T-helper 1 cell treated with Interleukin-12 subunit alpha and Interleukin-12 subunit beta and Interleukin-4 antibody, amounts not matched to agents 30 μg/mL and 1 μg/mL, for 36 hours (primary cell): ENCODE results near the gene FCF1.
"Not testable (repeated sequence)": the region's sequence is repeated elsewhere in the genome, so short reads cannot be mapped to it uniquely, and the experiment has no call there.

Experiments
- H3K27ac Mint-ChIP-seq: one replicate; pipeline ENCODE4 v1.8.0; 2021; ENCODE audit warnings: mild to moderate bottlenecking, mixed read lengths
- H3K27me3 Mint-ChIP-seq: one replicate; pipeline ENCODE4 v1.8.0; 2021; ENCODE audit warnings: low read depth, mixed read lengths
- H3K36me3 Mint-ChIP-seq: one replicate; pipeline ENCODE4 v1.8.0; 2021; ENCODE audit warnings: low read depth, mixed read lengths
- H3K4me1 Mint-ChIP-seq: one replicate; pipeline ENCODE4 v1.8.0; 2021; ENCODE audit warnings: low read depth, mixed read lengths
- H3K4me3 Mint-ChIP-seq: one replicate; pipeline ENCODE4 v1.8.0; 2021; ENCODE audit warnings: mild to moderate bottlenecking, moderate library complexity, mixed read lengths
- H3K9me3 Mint-ChIP-seq: one replicate; pipeline ENCODE4 v1.8.0; 2021; ENCODE audit warnings: mixed read lengths

Gene FCF1

DNA sequence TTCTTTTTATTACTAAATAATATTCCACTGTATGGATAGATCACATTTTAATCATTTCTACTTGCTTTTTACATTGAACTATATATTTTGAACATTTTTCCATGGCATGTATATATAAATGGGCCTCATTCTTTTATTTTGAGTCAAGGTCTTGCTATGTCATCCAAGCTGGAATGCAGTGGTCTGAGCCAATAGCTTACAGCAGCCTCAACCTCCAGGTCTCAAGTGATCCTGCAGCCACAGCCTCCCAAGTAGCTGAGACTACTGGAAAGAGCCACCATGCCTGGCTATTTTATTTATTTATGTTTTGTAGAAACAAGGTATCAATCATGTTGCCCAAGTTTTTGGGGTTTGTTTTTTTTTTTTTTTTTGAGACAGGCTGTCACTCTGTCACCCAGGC lies 7.6 kb downstream of the FCF1 start:
- no peak overlapping the region for H3K27ac Mint-ChIP-seq
- H3K27me3 Mint-ChIP-seq = no peaks in the 10 kb centered on the region
- no peaks in the 10 kb centered on the region for H3K9me3 Mint-ChIP-seq
- H3K4me1 Mint-ChIP-seq = peaks cover 9% of the 10 kb centered on the region
- H3K36me3 Mint-ChIP-seq = peaks cover 25% of the 10 kb centered on the region
- no peak overlapping the region for H3K4me3 Mint-ChIP-seq

DNA sequence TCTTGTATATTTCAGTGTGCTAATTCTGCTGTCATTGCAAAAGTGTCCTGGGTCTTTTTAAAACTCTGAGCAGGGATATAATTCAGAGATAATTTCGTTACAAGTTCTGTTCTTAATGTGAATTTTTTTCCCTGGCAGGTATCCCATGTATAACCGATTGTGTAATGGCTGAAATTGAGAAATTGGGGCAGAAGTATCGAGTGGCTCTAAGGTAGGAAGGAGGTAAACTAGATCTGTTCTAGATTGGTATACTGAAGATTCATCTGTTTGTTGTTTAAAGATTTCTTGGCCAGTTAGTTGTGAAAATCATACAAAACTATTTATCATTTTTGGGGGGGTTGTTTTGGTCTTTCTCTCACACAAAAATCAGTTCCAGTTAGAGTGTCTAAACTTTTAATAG lies 10.2 kb downstream of the FCF1 start:
- H3K36me3 Mint-ChIP-seq = peaks cover 17% of the 10 kb centered on the region
- no peaks in the 10 kb centered on the region for H3K9me3 Mint-ChIP-seq
- no peak overlapping the region for H3K4me3 Mint-ChIP-seq
- no peaks in the 10 kb centered on the region for H3K27me3 Mint-ChIP-seq
- H3K27ac Mint-ChIP-seq = no peak overlapping the region
- H3K4me1 Mint-ChIP-seq = no peaks in the 10 kb centered on the region

DNA sequence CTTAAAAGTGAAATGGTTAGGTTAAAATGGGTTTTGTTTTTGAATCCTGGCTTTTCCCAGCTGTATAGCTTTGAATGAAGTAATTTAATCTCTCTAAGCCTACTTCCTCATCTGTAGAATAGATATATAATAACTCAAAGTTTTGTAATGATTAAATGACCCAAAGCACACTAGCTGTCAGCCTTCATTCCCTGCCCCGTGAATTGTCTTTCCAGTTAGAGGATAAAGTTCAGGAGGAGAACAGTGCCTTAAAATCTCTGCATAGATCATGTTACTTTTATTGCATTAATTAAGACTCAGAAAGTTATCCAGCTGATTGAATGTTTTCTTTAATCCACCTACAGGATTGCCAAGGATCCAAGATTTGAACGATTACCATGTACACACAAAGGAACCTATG lies 19.4 kb downstream of the FCF1 start:
- no peaks in the 10 kb centered on the region for H3K4me1 Mint-ChIP-seq
- no peak overlapping the region for H3K4me3 Mint-ChIP-seq
- no peaks in the 10 kb centered on the region for H3K27me3 Mint-ChIP-seq
- no peak overlapping the region for H3K27ac Mint-ChIP-seq
- no peaks in the 10 kb centered on the region for H3K9me3 Mint-ChIP-seq
- peaks cover 27% of the 10 kb centered on the region for H3K36me3 Mint-ChIP-seq

DNA sequence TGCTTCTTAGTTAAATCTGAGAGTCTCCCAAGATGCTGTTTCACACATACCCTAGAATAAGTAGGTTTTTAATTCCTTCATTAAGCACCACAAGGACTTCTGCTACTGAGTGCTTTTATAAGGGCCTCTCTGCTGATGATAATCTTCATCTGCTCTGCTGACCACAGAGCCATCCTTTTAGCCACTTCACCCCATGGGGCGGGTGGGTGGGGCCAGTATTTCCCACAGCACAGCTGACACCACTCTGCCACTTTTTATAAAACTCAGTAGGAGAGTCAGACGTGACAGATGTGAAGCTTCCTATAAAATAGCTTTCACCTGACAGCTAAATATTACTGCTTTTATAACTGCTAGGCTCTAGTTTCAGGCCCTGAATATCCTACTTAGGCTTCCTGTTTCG lies 20.3 kb downstream of the FCF1 start:
- Mint-ChIP-seq H3K27me3 (no peaks in the 10 kb centered on the region), H3K36me3 (peaks cover 23% of the 10 kb centered on the region), H3K4me3 (no peak overlapping the region), H3K9me3 (no peaks in the 10 kb centered on the region), H3K27ac (no peak overlapping the region), H3K4me1 (no peaks in the 10 kb centered on the region)

DNA sequence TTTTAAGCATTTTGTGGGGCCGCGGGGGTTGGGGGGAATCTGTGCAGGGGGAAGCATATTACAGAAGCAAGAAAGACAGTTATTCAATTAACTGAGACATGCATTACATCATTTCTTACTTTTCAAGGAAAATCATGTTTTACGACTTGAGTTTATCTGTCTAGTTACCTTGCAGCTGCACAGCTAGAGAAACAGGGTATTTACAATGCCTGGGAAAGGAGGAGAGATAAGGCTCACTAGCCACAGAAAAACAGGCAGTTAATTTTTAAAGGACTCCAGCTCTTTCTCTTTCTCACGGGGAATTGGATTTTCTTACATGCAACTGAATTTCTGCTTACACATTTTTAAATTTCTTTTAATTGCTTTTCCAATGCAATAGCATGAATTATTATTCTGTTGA lies 22.2 kb downstream of the FCF1 start:
- Mint-ChIP-seq H3K4me3 (no peak overlapping the region), H3K36me3 (peaks cover 25% of the 10 kb centered on the region), H3K27me3 (no peaks in the 10 kb centered on the region), H3K27ac (no peak overlapping the region), H3K9me3 (no peaks in the 10 kb centered on the region), H3K4me1 (no peaks in the 10 kb centered on the region)

DNA sequence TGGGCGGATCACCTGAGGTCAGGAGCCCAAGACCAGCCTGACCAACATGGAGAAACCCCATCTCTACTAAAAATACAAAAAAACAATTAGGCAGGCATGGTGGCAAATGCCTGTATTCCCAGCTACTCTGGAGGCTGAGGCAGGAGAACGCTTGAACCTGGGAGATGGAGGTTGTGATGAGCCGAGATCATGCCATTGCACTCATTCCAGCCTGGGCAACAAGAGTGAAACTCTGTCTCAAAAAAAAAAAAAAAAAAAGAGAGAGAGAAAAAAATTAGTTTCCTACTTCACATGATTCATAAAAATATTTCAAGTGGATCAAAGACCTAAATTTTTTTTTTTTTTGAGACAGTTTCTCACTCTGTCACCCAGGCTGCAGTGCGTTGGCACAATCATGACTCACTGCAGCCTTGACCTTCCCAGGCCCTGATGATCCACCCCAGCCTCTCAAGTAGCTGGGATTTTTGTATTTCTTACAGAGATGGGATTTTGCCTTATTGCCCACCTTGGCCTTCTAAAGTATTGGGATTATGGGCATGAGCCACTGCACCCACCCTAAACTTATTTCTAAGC lies 24.9 kb downstream of the FCF1 start:
- no peak overlapping the region for H3K27ac Mint-ChIP-seq
- peaks cover 21% of the 10 kb centered on the region for H3K36me3 Mint-ChIP-seq
- H3K27me3 Mint-ChIP-seq = no peaks in the 10 kb centered on the region
- H3K4me3 Mint-ChIP-seq = no peak overlapping the region
- H3K4me1 Mint-ChIP-seq = no peaks in the 10 kb centered on the region
- H3K9me3 Mint-ChIP-seq = no peaks in the 10 kb centered on the region

DNA sequence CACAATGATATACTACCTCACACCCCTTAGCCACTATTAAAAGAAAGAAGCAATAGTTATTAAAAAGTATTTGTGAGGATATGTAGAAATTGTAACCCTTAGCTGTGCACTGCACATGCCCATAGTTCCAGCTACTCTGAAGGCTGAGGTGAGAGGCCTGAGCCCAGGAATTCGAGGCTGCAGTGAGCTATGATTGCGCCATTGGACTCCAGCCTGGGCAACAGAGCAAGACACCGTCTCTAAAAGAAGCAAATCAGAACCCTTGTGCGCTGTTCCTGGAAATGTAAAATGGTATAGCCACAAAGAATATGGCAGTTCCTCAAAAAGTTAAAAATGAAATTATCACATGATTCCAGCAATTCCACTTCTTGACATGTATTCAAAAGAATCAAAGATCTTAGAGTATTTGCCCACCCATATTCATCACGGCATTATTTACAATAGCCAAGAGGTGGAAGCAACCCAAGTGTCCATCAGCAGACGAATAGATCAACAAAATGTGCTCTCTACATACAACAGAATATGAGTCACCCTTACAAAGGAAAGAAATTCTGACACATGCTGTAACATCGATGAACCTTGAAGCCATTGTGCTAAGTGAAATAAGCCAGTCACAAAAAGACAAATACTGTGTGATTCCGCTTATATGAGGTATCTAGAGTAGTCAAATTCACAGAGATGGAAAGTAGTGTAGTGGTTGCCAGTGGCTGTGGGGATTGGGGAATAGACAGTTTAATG lies 26.5 kb downstream of the FCF1 start:
- Mint-ChIP-seq H3K4me3 (no peak overlapping the region), H3K9me3 (no peaks in the 10 kb centered on the region), H3K27me3 (no peaks in the 10 kb centered on the region), H3K27ac (no peak overlapping the region), H3K36me3 (peaks cover 16% of the 10 kb centered on the region), H3K4me1 (no peaks in the 10 kb centered on the region)

DNA sequence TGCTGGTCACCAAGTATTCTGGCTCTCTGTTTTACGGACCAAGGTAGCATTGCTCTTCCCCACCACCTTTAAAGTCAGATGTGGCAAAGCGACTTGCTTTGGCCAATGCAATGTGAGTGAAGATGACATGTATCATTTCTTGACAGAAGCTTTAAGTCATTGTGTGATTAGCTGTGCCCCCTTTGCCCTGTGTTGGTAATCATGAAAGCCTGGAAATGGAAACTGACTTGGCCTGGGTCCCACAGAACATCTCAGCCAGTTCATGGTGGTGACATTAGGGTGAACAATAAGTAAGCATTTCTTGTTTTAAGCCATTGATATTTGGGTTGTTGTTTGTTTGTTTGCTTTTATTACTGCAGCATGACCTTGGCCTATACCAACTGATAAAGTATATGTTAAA lies 34.3 kb downstream of the FCF1 start:
- Mint-ChIP-seq H3K27ac (no peak overlapping the region), H3K36me3 (peaks cover 4% of the 10 kb centered on the region), H3K9me3 (peaks cover 6% of the 10 kb centered on the region), H3K4me3 (no peak overlapping the region), H3K27me3 (peaks cover 9% of the 10 kb centered on the region), H3K4me1 (no peaks in the 10 kb centered on the region)

DNA sequence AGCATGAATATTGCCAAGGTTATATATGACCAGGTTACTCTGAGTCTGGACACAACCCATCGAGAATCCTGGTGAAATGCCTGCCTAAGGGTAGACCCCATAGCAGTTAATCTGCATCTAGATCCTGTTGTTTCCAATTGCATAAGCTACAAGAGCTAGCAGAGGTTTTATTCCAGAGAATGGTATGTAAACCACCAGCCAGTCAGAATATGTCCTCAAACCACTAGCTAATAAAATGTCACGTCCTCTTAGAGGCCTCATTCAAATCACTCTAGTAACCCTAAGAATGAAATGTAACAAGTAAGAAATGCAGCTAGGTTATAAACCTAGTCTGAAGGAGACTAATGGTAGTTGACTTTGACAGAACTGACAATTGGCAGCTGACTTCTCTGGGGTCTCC lies 41.2 kb downstream of the FCF1 start:
- no peak overlapping the region for H3K27ac Mint-ChIP-seq
- peaks cover 17% of the 10 kb centered on the region for H3K9me3 Mint-ChIP-seq
- H3K36me3 Mint-ChIP-seq = peaks cover 6% of the 10 kb centered on the region
- H3K27me3 Mint-ChIP-seq = peaks cover 4% of the 10 kb centered on the region
- H3K4me1 Mint-ChIP-seq = no peaks in the 10 kb centered on the region
- H3K4me3 Mint-ChIP-seq = no peak overlapping the region

DNA sequence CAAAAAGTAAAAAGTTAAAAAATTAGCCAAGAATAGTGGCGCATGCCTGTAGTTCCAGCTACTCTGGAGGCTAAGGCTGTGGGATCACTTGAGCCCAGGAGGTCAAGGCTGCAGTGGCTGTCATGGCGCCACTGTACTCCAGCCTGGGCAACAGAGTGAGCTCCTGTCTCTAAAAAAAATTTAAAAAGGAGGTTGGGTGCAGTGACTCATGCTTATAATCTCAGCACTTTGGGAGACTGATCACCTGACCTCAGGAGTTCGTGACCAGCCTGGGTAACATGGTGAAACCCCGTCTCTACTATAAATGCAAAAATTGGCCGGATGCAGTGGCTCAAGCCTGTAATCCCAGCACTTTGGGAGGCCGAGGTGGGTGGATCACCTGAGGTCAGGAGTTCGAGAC lies 42.0 kb downstream of the FCF1 start:
- Mint-ChIP-seq H3K4me3 (no peak overlapping the region), H3K36me3 (peaks cover 6% of the 10 kb centered on the region), H3K9me3 (peaks cover 17% of the 10 kb centered on the region), H3K27ac (no peak overlapping the region), H3K4me1 (no peaks in the 10 kb centered on the region), H3K27me3 (peaks cover 4% of the 10 kb centered on the region)

DNA sequence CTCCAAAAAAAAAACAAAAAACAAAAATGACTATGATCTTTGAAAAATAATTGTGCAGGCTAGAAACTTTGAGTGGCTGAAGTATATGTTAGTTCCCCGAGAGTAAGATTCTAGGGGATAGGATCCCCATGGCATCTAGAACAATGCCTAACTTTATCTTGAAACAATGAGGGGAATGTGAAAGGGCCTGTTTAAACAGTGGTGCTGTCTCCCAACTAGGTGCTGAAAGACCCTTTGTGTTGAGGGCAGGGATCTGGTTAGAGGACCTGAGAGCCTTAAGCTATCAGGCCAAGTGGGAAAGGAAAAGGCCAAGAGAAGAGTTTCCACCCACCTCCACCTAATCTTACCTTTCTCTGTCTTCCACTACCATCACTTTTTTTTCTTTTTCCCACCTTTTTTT lies 43.4 kb downstream of the FCF1 start:
- peaks cover 4% of the 10 kb centered on the region for H3K27me3 Mint-ChIP-seq
- H3K9me3 Mint-ChIP-seq = peaks cover 17% of the 10 kb centered on the region
- no peak overlapping the region for H3K4me3 Mint-ChIP-seq
- H3K36me3 Mint-ChIP-seq = peaks cover 6% of the 10 kb centered on the region
- H3K4me1 Mint-ChIP-seq = no peaks in the 10 kb centered on the region
- no peak overlapping the region for H3K27ac Mint-ChIP-seq

DNA sequence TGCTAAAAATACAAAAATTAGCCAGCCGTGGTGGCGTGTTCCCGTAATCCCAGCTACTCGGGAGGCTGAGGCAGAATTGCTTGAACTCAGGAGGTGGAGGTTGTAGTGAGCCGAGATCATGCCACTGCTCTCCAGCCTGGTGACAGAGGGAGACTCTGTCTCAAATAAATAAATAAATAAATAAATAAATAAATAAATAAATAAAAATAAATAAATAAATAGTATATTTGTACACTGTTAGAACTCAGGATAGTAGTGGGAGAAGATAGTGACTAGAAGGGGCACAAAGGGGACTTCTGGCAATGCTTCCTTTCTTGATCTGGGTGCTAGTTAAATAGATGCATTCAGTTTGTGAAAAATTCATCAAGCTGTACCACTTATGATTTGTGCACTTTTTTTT lies 45.6 kb downstream of the FCF1 start:
- H3K27me3 Mint-ChIP-seq, H3K4me3 Mint-ChIP-seq, H3K27ac Mint-ChIP-seq, H3K9me3 Mint-ChIP-seq, H3K4me1 Mint-ChIP-seq, H3K36me3 Mint-ChIP-seq: not testable (repeated sequence)

DNA sequence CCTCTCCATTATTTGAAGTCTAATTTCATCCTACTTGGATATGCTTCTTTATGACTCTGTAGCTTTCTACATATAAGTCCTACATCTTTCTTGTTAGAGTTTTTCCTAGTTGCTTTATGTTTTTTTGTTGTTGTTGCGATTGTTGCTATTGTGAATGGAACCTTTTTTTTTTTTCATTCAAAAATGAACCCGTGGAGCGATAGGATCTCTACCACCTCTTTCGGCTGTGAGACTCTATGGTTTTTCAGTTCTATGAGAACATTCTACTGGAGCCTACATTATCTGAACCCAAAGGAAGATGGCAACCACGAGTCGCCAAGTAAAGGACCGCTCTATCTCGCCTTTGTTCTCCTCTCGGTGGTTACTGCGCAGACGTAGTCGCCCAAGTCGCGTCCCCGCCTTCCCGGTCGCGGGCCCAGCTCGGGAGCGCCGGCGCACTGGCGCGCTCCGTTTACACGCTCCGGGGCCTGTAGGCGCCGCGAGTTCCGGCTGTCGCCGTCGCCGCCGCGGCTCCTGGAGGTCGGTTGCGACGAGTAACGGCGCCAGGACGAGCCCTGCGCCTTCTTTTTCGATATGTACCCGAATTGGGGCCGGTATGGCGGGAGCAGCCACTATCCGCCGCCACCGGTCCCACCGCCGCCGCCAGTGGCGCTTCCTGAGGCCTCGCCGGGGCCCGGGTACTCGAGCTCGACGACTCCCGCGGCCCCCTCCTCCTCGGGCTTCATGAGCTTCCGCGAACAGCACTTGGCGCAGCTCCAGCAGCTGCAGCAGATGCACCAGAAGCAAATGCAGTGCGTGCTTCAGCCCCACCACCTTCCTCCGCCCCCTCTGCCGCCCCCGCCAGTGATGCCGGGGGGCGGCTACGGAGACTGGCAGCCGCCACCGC lies 50.2 kb downstream of the FCF1 start, which contains the start of gene YLPM1:
Gene YLPM1, plus strand, starts transcription at position 400 of the 886 bp plus-strand sequence. Its CDS starts 174 bp downstream, at position 574.
- Mint-ChIP-seq H3K9me3 (no peaks in the 10 kb centered on the region), H3K36me3 (peaks cover 26% of the 10 kb centered on the region), H3K4me1 (peaks cover 44% of the 10 kb centered on the region), H3K27ac (peak within 1 kb of the TSS; percentile 90), H3K27me3 (no peaks in the 10 kb centered on the region), H3K4me3 (peak within 1 kb of the TSS; percentile 97)

DNA sequence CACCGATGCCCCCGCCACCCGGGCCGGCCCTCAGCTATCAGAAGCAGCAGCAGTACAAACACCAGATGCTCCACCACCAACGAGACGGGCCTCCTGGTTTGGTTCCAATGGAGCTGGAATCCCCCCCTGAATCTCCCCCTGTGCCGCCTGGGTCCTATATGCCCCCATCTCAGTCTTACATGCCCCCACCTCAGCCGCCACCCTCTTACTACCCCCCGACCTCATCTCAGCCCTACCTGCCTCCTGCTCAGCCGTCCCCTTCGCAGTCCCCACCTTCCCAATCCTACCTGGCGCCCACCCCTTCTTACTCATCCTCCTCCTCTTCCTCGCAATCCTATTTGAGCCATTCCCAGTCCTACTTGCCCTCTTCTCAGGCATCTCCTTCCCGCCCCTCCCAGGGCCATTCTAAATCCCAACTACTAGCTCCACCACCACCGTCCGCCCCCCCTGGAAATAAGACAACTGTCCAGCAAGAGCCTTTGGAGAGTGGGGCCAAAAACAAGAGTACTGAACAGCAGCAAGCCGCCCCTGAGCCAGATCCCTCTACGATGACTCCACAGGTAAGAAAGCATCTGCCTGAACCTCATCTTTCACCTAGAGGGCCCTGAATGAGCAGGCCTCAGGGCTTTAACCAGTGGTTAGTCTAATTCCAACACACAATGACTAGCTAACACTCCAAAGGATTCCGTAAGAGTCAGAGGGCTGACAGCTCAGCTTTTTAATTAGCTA lies 51.0 kb downstream of the FCF1 start:
- Mint-ChIP-seq H3K4me1 (peaks cover 50% of the 10 kb centered on the region), H3K4me3 (peak overlapping the region; percentile 97), H3K27me3 (no peaks in the 10 kb centered on the region), H3K9me3 (no peaks in the 10 kb centered on the region), H3K36me3 (peaks cover 30% of the 10 kb centered on the region), H3K27ac (peak overlapping the region; percentile 90)
